Measurements from ENCODE around the gene LY6G5B. TPM values are rescaled to one million over a fixed set of nuclear protein-coding genes. Genes with fewer than 3 reads are reported as not detected.
A peak's percentile ranks its signal among the peaks of the same experiment; 100 is the strongest.

Gene LY6G5B
- total RNA-seq, 4 donors from 2014 or later, result 11.4 to 63.7 (median 13.9) TPM

DNA sequence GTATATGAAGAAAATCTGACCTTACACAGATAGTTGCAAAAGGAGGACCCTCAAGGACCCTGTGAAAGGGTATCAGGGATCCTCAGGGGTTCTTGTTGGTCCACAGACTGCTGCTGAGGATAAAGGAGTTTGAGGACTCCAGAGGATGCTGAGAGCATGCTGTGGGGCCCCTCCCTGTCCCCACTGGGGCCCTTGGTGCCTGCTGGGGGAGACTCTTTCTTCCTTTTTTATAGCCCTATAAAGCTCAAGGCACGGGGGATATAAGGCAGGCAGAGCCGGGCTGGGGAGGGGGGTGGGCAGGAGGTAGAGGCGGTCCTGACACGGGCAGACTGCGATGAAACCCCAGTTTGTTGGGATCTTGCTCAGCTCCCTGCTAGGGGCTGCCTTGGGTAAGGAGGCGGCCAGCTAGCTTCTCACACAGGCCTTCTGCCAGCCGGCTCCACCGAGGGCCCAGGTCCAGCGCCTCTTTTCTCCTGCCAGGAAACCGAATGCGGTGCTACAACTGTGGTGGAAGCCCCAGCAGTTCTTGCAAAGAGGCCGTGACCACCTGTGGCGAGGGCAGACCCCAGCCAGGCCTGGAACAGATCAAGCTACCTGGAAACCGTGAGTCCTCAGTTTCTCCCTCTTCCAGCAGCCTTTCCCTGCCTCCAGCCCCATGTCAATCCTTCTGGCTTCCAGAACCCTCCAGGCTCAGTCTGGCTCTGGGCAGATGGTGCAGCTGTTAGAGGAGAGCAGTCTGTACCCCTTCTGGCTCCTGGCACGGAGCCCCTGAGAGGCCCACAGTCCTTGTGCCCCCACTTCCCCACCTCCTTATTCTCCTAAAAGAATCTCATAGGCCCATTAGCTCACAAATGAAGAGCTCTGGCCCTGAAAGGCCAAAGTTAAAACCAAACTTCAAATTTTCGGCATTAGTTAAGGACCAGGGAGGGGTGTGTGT is 45.5 kb downstream of the LY6G5B start, which contains the start of gene LY6G6D:
LY6G6D (plus strand) TSS at position 327 of the 937 bp plus-strand sequence; CDS start at position 335, 8 bp downstream.
- TF ChIP-seq EP300 (IDR thresholded peaks at IDR 0.05), result no peak
- TF ChIP-seq POLR2AphosphoS5 (IDR thresholded peaks at IDR 0.05), result no peak
- TF ChIP-seq, protein P1, sequence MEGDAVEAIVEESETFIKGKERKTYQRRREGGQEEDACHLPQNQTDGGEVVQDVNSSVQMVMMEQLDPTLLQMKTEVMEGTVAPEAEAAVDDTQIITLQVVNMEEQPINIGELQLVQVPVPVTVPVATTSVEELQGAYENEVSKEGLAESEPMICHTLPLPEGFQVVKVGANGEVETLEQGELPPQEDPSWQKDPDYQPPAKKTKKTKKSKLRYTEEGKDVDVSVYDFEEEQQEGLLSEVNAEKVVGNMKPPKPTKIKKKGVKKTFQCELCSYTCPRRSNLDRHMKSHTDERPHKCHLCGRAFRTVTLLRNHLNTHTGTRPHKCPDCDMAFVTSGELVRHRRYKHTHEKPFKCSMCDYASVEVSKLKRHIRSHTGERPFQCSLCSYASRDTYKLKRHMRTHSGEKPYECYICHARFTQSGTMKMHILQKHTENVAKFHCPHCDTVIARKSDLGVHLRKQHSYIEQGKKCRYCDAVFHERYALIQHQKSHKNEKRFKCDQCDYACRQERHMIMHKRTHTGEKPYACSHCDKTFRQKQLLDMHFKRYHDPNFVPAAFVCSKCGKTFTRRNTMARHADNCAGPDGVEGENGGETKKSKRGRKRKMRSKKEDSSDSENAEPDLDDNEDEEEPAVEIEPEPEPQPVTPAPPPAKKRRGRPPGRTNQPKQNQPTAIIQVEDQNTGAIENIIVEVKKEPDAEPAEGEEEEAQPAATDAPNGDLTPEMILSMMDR (IDR thresholded peaks at IDR 0.05), result no peak
- TF ChIP-seq POLR2A (IDR thresholded peaks at IDR 0.05), result no peak
- Histone ChIP-seq H3K27ac (peak within 1 kb of the TSS; percentile 38), H3K36me3 (no peaks in the 10 kb centered on the region), H3K4me1 (peaks cover 89% of the 10 kb centered on the region), H3K4me3 (no peak within 1 kb of the TSS), H3K9me3 (no peaks in the 10 kb centered on the region), H3K27me3 (no peaks in the 10 kb centered on the region)
- no peak for DNase-seq (ENCODE audit: low spot score in 2 of 2)
- WGBS, result 48% methylated on average over 9 of the region's 16 CpGs

DNA sequence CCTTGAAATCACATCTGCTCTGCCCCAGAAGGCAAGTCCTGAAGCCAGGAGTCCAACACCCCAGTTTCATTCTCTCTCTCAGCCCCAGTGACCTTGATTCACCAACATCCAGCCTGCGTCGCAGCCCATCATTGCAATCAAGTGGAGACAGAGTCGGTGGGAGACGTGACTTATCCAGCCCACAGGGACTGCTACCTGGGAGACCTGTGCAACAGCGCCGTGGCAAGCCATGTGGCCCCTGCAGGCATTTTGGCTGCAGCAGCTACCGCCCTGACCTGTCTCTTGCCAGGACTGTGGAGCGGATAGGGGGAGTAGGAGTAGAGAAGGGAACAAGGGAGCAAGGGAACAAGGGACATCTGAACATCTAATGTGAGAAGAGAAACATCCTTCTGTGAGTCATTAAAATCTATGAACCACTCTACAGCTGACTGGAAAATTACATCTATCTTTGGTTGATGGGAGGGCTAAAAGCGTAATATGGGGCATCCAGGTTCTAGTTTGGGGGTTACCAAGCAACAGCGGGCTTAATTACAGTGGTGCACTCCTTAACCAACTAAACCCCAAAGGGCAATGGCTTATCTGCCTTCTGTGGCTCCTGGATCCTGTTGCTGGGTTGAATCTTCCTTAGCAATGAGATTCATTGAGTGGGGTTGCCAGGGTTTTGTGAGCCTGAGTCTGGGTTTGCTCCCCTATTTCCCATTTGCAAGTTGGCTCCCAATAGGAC is 47.9 kb downstream of the LY6G5B start:
- no peak overlapping the region for H3K4me3 ChIP-seq
- peak overlapping the region; percentile 88 for H3K27ac ChIP-seq
- peaks cover 81% of the 10 kb centered on the region for H3K4me1 ChIP-seq
- TF ChIP-seq POLR2A (IDR thresholded peaks at IDR 0.05) (no peak), POLR2AphosphoS5 (IDR thresholded peaks at IDR 0.05) (no peak), EP300 (IDR thresholded peaks at IDR 0.05) (no peak)
- TF ChIP-seq, protein P1 (IDR thresholded peaks at IDR 0.05), result no peak
- whole genome bisulfite sequencing, result 50% methylated on average over 10 of the region's 10 CpGs
- H3K36me3 ChIP-seq, result no peaks in the 10 kb centered on the region
- no peaks in the 10 kb centered on the region for H3K27me3 ChIP-seq
- H3K9me3 ChIP-seq, result no peaks in the 10 kb centered on the region
- DNase-seq (ENCODE audit: low spot score in 2 of 2), result no peak

DNA sequence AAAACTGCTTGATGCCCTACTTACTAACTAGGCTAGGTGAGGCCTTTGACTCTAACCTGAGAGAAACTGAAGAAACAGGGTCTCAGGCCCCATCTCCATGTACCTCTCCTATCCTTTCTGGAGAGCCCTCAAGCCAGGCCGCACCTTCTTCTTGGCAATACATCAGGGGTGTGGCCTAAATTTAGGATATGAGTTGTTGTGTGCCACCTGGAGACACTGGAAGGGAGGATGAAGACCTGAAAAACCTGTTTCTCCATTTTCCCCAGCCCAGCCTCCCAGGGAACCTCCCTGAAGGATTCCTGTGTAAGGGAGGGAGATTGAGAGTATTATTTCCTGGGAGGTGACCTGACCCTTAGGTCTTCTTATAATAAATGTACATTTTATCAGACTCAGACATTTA is 48.5 kb downstream of the LY6G5B start:
- no peaks in the 10 kb centered on the region for H3K27me3 ChIP-seq
- TF ChIP-seq, protein P1 (IDR thresholded peaks at IDR 0.05), result no peak
- no peak for TF ChIP-seq EP300 (IDR thresholded peaks at IDR 0.05)
- TF ChIP-seq POLR2AphosphoS5 (IDR thresholded peaks at IDR 0.05), result no peak
- no peak for TF ChIP-seq POLR2A (IDR thresholded peaks at IDR 0.05)
- no peak for DNase-seq (ENCODE audit: low spot score in 2 of 2)
- H3K36me3 ChIP-seq, result no peaks in the 10 kb centered on the region
- WGBS, result 60% methylated on average over 1 of the region's 1 CpG
- H3K4me3 ChIP-seq, result no peak overlapping the region
- H3K9me3 ChIP-seq, result no peaks in the 10 kb centered on the region
- H3K4me1 ChIP-seq, result peaks cover 75% of the 10 kb centered on the region
- H3K27ac ChIP-seq, result peak overlapping the region; percentile 88

DNA sequence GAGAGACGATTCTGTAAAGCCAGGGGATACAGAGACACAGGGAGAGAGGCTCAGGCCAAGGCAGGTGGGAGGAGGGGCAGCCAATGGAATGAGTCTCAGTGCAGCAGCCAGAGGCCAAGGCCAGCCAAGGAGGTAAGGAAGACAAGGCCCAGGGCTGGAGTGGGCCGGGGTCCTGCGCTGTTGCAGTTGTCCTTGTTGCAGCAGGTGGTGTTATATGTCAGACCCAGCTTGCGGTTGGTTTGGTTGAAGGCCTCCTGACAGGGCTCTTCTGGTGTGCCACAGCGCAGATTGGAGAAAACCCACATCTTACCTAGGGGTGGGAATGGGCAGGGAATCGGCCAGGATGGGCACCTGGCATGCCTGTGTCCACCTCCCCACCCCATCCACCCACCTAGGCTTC is 49.2 kb downstream of the LY6G5B start:
- DNase-seq (ENCODE audit: low spot score in 2 of 2), result no peak
- H3K4me1 ChIP-seq, result peaks cover 68% of the 10 kb centered on the region
- peak overlapping the region; percentile 1 for H3K4me3 ChIP-seq
- 68% methylated on average over 6 of the region's 6 CpGs for WGBS
- peak overlapping the region; percentile 88 for H3K27ac ChIP-seq
- H3K9me3 ChIP-seq, result no peaks in the 10 kb centered on the region
- no peaks in the 10 kb centered on the region for H3K36me3 ChIP-seq
- no peak for TF ChIP-seq POLR2A (IDR thresholded peaks at IDR 0.05)
- no peak for TF ChIP-seq EP300 (IDR thresholded peaks at IDR 0.05)
- TF ChIP-seq POLR2AphosphoS5 (IDR thresholded peaks at IDR 0.05), result no peak
- TF ChIP-seq, protein P1 (IDR thresholded peaks at IDR 0.05), result no peak
- no peaks in the 10 kb centered on the region for H3K27me3 ChIP-seq

Data from suprapubic skin (tissue), 4 donors.